Uterus (tissue), 2 donors: Measurements from ENCODE around the gene ADCK2.

ENCODE experiments used
- POLR2A ChIP-seq, 2 donors: fragments of 450-650 bp; IDR thresholded peaks; one replicate each; pipeline ENCODE4 v1.6.1; 2016; ENCODE audit warnings: antibody characterized with exemption in 2 of 2, mild to moderate bottlenecking in 1 of 2, moderate library complexity in 1 of 2
- TF ChIP-seq, protein P1 (sequence below), 4 experiments: fragments of 200-600 bp in 2 of 4; fragments of 450-650 bp in 2 of 4; sonication (generic) in 2 of 4; IDR thresholded peaks; one replicate each; pipeline ENCODE4 v1.5.1; 2016 to 2019; ENCODE audit warnings: antibody characterized with exemption in 4 of 4, mild to moderate bottlenecking in 2 of 4, moderate library complexity in 1 of 4

DNA sequence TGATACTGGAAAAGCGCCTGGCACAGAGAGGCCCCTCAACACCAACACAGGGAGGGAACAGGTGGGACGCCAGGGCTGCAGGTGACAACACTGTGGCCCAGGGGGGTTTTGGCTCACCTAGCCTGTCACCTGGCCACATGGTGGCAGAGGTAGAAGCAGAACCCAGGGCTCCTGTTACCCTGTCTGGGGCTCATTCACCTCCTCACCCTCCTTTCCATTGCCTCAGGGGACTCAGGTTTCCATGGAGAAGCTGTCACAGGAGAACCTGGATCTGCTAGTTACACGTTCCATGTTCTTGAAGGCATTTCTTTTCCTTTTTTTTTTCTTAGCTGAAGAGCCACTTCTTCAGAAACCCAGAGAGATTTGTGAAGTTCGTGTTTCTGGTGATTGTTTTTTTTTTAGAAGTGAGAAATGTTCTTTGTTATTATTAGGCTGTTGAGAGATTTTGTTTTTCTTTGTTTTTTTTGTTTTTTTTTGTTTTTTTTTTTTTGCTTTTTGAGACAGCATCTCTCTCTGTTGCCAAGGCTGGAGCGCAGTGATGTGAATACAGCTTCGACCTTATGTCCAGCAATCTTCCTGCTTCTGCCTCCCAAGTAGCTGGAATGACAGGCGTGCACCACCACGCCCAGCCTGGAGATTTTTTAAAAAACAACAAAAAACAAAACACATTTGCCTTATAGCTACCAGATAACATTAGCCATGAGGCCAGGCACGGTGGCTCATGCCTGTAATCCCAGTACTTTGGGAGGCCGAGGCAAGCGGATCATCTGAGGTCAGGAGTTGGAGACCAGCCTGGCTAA lies 48.2 kb upstream of the ADCK2 start:
- no peak for TF ChIP-seq POLR2A (IDR thresholded peaks at IDR 0.05)
- TF ChIP-seq, protein P1, sequence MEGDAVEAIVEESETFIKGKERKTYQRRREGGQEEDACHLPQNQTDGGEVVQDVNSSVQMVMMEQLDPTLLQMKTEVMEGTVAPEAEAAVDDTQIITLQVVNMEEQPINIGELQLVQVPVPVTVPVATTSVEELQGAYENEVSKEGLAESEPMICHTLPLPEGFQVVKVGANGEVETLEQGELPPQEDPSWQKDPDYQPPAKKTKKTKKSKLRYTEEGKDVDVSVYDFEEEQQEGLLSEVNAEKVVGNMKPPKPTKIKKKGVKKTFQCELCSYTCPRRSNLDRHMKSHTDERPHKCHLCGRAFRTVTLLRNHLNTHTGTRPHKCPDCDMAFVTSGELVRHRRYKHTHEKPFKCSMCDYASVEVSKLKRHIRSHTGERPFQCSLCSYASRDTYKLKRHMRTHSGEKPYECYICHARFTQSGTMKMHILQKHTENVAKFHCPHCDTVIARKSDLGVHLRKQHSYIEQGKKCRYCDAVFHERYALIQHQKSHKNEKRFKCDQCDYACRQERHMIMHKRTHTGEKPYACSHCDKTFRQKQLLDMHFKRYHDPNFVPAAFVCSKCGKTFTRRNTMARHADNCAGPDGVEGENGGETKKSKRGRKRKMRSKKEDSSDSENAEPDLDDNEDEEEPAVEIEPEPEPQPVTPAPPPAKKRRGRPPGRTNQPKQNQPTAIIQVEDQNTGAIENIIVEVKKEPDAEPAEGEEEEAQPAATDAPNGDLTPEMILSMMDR (IDR thresholded peaks at IDR 0.05), result no peak
